Measurements from ENCODE around the gene ENHO.
A peak's percentile ranks its signal among the peaks of the same experiment; 100 is the strongest.

ENHO gene

GRCh38 chr9:34522971-34523797 is at the start of gene ENHO:
TSS of gene ENHO (minus strand) at chr9:34522990. CDS start at chr9:34521695, 1,295 bp downstream.
- peak; percentile 80 to 84 for DNase-seq (ENCODE audit: low read depth in 2 of 2)

GRCh38 chr9:34572092-34572491 is 49.3 kb upstream of the ENHO start:
- DNase-seq (ENCODE audit: low read depth in 2 of 2) = no peak

GRCh38 chr9:34571481-34571810 is 48.7 kb upstream of the ENHO start:
- no peak for DNase-seq (ENCODE audit: low read depth in 2 of 2)

GRCh38 chr9:34570809-34571480 is 48.2 kb upstream of the ENHO start:
- DNase-seq (ENCODE audit: low read depth in 2 of 2) = no peak

GRCh38 chr9:34570376-34570775 is 47.6 kb upstream of the ENHO start:
- no peak for DNase-seq (ENCODE audit: low read depth in 2 of 2)

GRCh38 chr9:34568774-34569173 is 46.0 kb upstream of the ENHO start:
- DNase-seq (ENCODE audit: low read depth in 2 of 2) = no peak

GRCh38 chr9:34568133-34568532 is 45.3 kb upstream of the ENHO start:
- DNase-seq (ENCODE audit: low read depth in 2 of 2) = no peak

GRCh38 chr9:34566972-34567371 is 44.2 kb upstream of the ENHO start:
- DNase-seq (ENCODE audit: low read depth in 2 of 2) = no peak

- DNase-seq (ENCODE audit: low read depth in 2 of 2) = no peak
Measured at GRCh38 chr9:34566322-34566721, 43.5 kb upstream of the ENHO start.

- no peak for DNase-seq (ENCODE audit: low read depth in 2 of 2)
Measured at GRCh38 chr9:34565856-34566255, 43.1 kb upstream of the ENHO start.

GRCh38 chr9:34564617-34565016 is 41.8 kb upstream of the ENHO start:
- DNase-seq (ENCODE audit: low read depth in 2 of 2) = no peak

- DNase-seq (ENCODE audit: low read depth in 2 of 2) = no peak
Measured at GRCh38 chr9:34563262-34563661, 40.5 kb upstream of the ENHO start.

GRCh38 chr9:34562135-34562745 is 39.5 kb upstream of the ENHO start:
- DNase-seq (ENCODE audit: low read depth in 2 of 2) = peak in 1 of 2 experiments; percentile 40

- DNase-seq (ENCODE audit: low read depth in 2 of 2) = no peak
Measured at GRCh38 chr9:34560599-34561214, 37.9 kb upstream of the ENHO start.

- no peak for DNase-seq (ENCODE audit: low read depth in 2 of 2)
Measured at GRCh38 chr9:34559624-34560455, 37.0 kb upstream of the ENHO start.

- no peak for DNase-seq (ENCODE audit: low read depth in 2 of 2)
Measured at GRCh38 chr9:34558919-34559623, 36.3 kb upstream of the ENHO start.

GRCh38 chr9:34558364-34558763 is 35.6 kb upstream of the ENHO start:
- DNase-seq (ENCODE audit: low read depth in 2 of 2) = no peak

GRCh38 chr9:34557426-34558321 is 34.9 kb upstream of the ENHO start:
- no peak for DNase-seq (ENCODE audit: low read depth in 2 of 2)

GRCh38 chr9:34556949-34557348 is 34.2 kb upstream of the ENHO start:
- no peak for DNase-seq (ENCODE audit: low read depth in 2 of 2)
